Adipocyte (in vitro differentiated cells): Measurements from ENCODE around the gene UBAP1.

Source experiments
- DNase-seq: peaks from one replicate; pipeline ENCODE4 v3.0.0-alpha.2; 2015; ENCODE audit warnings: low read depth
- H3K27me3 ChIP-seq: replicated peaks from 2 replicates; pipeline ENCODE4 v1.7.0; 2013; ENCODE audit warnings: mild to moderate bottlenecking, low read length, moderate library complexity; ENCODE audit not compliant: control insufficient read depth, insufficient read depth
- H3K36me3 ChIP-seq: 2 replicates; pipeline ENCODE4 v1.7.0; 2013; ENCODE audit warnings: low read length, mild to moderate bottlenecking, moderate library complexity; ENCODE audit not compliant: control insufficient read depth, insufficient read depth, severe bottlenecking
- H3K4me1 ChIP-seq: 2 replicates; pipeline ENCODE4 v1.7.0; 2013; ENCODE audit warnings: mild to moderate bottlenecking, low read length, moderate library complexity; ENCODE audit not compliant: control insufficient read depth, insufficient read depth
- H3K4me3 ChIP-seq: 2 replicates; pipeline ENCODE4 v1.7.0; 2013; ENCODE audit warnings: mild to moderate bottlenecking, low read length, moderate library complexity
- H3K9ac ChIP-seq: 2 replicates; pipeline ENCODE4 v1.7.0; 2013; ENCODE audit warnings: mild to moderate bottlenecking, low read length, moderate library complexity
- H3K9me3 ChIP-seq: 2 replicates; pipeline ENCODE4 v1.7.0; 2013; ENCODE audit warnings: mild to moderate bottlenecking, low read length, moderate library complexity; ENCODE audit not compliant: control insufficient read depth

The UBAP1 gene

DNA sequence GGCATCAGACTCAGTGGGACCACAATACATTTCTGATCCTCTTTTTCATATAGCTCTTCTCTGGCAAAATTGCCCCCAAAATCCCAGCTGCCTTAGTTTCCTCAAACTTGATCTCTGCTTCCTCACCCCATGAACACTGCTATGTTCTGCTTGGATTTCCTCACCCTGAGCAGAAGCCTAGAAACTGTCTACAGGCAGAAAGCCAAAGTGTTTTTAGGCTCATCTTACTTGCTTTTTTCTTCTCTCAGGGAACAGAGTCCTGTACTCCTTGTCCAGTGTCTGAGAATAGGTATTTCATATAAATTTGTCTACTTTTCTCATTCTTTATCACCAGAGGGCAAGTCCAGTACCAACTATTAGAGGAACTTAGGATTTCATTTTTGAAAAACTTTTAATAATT lies 21.5 kb upstream of the UBAP1 start:
- Histone ChIP-seq H3K9ac (no peak overlapping the region), H3K36me3 (no peaks in the 10 kb centered on the region), H3K27me3 (no peaks in the 10 kb centered on the region), H3K4me3 (no peak overlapping the region), H3K4me1 (peaks cover 3% of the 10 kb centered on the region), H3K9me3 (no peaks in the 10 kb centered on the region)
- no peak for DNase-seq

DNA sequence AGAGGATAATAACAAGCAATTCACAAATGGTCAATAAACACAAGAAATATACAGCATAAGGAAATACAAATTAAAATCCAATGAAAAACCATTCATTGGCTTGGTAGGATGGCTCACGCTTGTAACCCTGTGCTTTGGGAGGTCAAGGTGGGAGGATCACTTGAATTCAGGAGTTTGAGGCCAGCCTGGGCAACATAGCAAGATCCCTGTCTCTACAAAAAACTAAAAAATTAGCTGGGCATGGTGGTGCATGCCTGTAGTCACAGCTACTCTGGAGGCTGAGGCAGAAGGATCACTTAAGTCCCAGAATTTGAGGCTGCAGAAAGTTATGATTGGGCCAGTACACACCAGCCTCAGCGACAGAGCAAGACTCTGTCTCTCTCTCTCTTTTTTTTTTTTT lies 20.9 kb upstream of the UBAP1 start:
- H3K9ac ChIP-seq, result no peak overlapping the region
- H3K4me3 ChIP-seq, result no peak overlapping the region
- H3K4me1 ChIP-seq, result peaks cover 3% of the 10 kb centered on the region
- DNase-seq, result no peak
- no peaks in the 10 kb centered on the region for H3K36me3 ChIP-seq
- no peaks in the 10 kb centered on the region for H3K9me3 ChIP-seq
- no peaks in the 10 kb centered on the region for H3K27me3 ChIP-seq

DNA sequence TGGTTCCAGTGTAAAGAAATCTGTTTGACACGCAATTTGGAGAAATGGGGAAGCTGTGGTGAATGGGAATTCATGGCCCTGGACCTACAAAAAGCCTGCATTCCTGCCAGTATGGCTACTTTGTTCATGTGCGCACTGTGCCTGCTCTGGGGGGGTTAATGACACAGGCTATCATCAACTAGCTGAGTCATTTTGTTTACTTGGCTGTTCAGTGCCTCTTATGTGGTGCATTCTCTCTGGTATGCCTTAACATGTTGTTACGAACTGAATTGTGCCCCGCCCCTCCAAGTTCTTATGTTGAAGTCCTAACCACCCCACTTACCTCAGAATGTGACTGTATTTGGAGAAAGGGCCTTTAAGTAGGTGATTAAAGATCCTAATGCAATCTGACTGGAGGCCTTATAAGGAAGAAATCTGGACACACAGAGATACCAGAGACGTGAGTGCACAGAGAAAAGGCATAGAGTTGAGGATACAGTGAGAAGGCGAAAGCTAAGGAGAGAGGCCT lies 20.4 kb upstream of the UBAP1 start:
- peaks cover 3% of the 10 kb centered on the region for H3K4me1 ChIP-seq
- H3K9me3 ChIP-seq, result no peaks in the 10 kb centered on the region
- H3K36me3 ChIP-seq, result no peaks in the 10 kb centered on the region
- no peak overlapping the region for H3K9ac ChIP-seq
- no peaks in the 10 kb centered on the region for H3K27me3 ChIP-seq
- peak; percentile 29 for DNase-seq
- no peak overlapping the region for H3K4me3 ChIP-seq

GRCh38 chr9:34163434-34163833 lies 15.4 kb upstream of the UBAP1 start:
- no peaks in the 10 kb centered on the region for H3K27me3 ChIP-seq
- no peak overlapping the region for H3K9ac ChIP-seq
- no peaks in the 10 kb centered on the region for H3K36me3 ChIP-seq
- no peaks in the 10 kb centered on the region for H3K9me3 ChIP-seq
- peaks cover under 1% of the 10 kb centered on the region for H3K4me1 ChIP-seq
- no peak overlapping the region for H3K4me3 ChIP-seq
- DNase-seq, result peak; percentile 19

DNA sequence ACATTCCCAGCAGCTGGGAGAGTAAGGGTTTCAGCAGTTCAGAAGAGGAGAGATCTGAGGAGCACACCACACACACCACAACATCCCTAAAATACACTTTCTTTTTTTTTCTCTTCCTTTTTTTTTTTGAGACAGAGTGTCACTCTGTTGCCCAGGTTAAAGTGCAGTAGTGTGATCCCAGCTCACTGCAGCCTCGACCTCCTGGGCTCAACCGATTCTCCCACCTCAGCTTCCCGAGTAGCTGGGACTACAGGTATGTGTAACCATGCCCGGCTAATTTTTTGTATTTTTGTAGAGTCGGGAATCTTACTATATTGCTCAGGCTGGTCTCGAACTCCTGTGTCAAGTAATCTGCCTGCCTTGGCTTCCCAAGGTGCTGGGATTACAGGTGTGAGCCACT lies 9.7 kb upstream of the UBAP1 start:
- no peaks in the 10 kb centered on the region for H3K9me3 ChIP-seq
- no peak for DNase-seq
- H3K4me1 ChIP-seq, result peaks cover 12% of the 10 kb centered on the region
- no peak overlapping the region for H3K4me3 ChIP-seq
- no peaks in the 10 kb centered on the region for H3K36me3 ChIP-seq
- no peak overlapping the region for H3K9ac ChIP-seq
- H3K27me3 ChIP-seq, result no peaks in the 10 kb centered on the region

- DNase-seq, result no peak
These were observed 8.4 kb upstream of the UBAP1 start for GRCh38 chr9:34170237-34170991.

GRCh38 chr9:34171753-34172535 lies 6.9 kb upstream of the UBAP1 start:
- no peaks in the 10 kb centered on the region for H3K9me3 ChIP-seq
- H3K36me3 ChIP-seq, result no peaks in the 10 kb centered on the region
- no peak for DNase-seq
- no peak overlapping the region for H3K4me3 ChIP-seq
- H3K4me1 ChIP-seq, result peaks cover 15% of the 10 kb centered on the region
- no peaks in the 10 kb centered on the region for H3K27me3 ChIP-seq
- no peak overlapping the region for H3K9ac ChIP-seq

More at GRCh38 chr9:34170237-34170991, 8.4 kb upstream of the UBAP1 start:
- Histone ChIP-seq H3K4me3 (no peak overlapping the region), H3K9ac (no peak overlapping the region), H3K36me3 (no peaks in the 10 kb centered on the region), H3K4me1 (peaks cover 15% of the 10 kb centered on the region), H3K27me3 (no peaks in the 10 kb centered on the region), H3K9me3 (no peaks in the 10 kb centered on the region)

DNA sequence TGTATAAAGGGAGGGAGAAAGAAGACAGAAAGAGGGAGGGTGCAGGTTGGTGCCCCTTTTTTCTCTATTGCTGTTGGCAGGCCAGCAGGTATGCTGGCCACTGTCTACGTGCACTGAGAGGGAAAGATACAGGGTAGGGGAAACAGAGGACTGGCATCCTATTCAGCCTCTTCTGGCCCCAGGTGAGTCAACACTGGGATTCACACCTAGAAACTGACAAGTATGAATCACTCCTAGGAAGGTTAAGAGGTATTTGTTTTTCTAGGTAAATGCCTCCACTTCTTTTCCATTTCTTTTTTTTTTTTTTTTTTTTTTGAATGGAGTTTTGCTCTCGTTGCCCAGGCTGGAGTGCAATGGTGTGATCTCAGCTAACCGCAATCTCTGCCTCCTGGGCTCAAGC lies 2.8 kb upstream of the UBAP1 start:
- DNase-seq, result no peak
- Histone ChIP-seq H3K9ac (no peak overlapping the region), H3K4me1 (peaks cover 12% of the 10 kb centered on the region), H3K9me3 (no peaks in the 10 kb centered on the region), H3K27me3 (no peaks in the 10 kb centered on the region), H3K36me3 (no peaks in the 10 kb centered on the region), H3K4me3 (no peak overlapping the region)

DNA sequence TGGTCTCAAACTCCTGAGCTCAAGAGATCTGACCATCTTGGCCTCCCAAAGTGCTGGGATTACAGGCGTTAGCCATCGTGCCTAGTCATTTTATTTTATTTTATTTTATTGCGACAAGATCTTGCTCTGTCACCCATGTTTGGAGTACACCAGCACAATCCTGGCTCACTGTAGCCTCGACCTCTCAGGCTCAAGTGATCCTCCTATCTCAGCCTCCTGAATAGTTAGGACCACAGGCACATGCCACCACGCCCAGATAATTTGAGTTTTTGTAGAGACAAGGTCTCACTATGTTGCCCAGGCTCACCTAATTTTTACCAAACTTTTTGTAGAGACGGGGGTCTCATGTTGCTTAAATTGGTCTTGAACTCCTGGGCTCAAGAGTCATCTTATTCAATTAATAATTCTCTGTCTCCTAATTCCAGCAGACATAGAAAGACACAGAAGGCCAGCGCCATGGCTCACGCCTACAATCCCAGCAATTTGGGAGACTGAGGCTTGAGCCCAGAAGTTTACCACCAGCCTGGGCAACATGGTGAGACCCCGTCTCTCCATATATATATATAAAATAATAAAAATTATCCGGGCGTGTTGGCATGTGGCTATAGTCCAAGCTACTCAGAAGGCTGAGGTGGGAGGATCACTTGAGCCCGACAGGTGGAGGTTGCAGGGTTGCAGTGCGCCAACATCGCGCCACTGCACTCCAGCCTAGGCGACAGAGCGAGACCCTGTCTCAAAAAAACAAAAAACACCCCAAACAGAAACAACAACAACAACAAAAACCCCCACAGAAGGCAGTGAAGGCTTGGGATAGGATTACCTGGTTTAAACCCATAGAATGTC lies 1.0 kb upstream of the UBAP1 start:
- H3K9me3 ChIP-seq, result no peaks in the 10 kb centered on the region
- H3K27me3 ChIP-seq, result no peaks in the 10 kb centered on the region
- H3K36me3 ChIP-seq, result no peaks in the 10 kb centered on the region
- H3K4me3 ChIP-seq, result peak overlapping the region; percentile 95
- H3K9ac ChIP-seq, result peak overlapping the region; percentile 85
- peaks cover 12% of the 10 kb centered on the region for H3K4me1 ChIP-seq
- DNase-seq, result no peak

DNA sequence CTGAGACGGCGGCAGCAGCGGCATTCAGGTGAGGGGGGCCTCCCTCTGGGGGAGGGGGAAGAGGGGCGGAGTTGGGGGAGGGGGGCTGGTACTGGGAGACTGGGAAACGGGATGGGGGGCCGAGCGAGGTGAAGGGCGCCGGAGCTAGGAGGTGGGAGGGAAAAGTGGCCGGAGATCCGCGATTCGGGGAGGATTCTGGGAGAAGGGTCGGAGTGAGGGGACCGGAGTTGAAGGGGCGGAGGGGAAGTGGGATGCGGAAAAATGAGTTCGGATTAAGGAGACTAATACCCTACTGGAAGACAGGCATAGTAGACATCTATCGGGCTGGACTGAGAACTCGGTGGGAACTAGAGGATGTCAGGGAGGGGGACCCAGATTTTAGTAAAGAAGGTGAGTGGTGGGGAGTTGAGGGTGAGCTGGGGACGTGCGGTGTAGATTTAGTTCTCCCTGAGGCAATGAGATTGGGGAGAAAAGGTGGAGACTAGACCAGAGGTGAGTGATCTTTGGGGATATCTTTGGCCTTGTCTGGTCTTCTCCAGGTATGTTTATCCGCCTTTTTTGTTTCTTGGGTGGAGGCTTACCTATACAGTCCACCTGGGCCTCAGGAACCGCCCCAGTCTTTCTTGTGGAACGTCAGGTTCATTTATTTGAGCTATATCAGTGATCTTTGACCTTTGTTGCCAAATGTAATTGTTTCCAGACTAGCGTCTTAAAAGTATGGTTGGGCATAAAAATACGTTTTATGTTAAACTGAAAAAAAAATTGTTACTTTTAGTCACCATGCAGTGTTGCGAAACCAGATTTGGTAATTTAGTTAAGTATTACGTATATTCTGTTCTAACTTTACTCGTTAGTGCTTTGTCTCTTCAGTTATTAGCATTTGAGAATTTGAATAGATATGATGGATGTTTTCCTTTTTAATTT lies 632 bp downstream of the UBAP1 start:
- DNase-seq, result peak; percentile 93
- no peaks in the 10 kb centered on the region for H3K36me3 ChIP-seq
- H3K4me1 ChIP-seq, result peaks cover 12% of the 10 kb centered on the region
- peak overlapping the region; percentile 85 for H3K9ac ChIP-seq
- peak overlapping the region; percentile 95 for H3K4me3 ChIP-seq
- H3K9me3 ChIP-seq, result no peaks in the 10 kb centered on the region
- no peaks in the 10 kb centered on the region for H3K27me3 ChIP-seq
